NCI-H146 (cell line): ENCODE measurements around the gene RRP7A.
"Not testable (repeated sequence)": the region's sequence is repeated elsewhere in the genome, so short reads cannot be mapped to it uniquely, and the experiment has no call there.

Experiments used
- DNase-seq: peaks from one replicate; lab custom pipeline; 2025; lab: John Stamatoyannopoulos, UW

Gene RRP7A

GRCh38 chr22:42519525-42520401 is at the start of gene RRP7A:
Gene RRP7A, minus strand, starts transcription at chr22:42519796. Its CDS starts 10 bp downstream, at chr22:42519786.
- peak; percentile 51 for DNase-seq

- not testable (repeated sequence) for DNase-seq
Measured at GRCh38 chr22:42567950-42568349, 48.4 kb upstream of the RRP7A start.

GRCh38 chr22:42565956-42566355 is 46.4 kb upstream of the RRP7A start:
- no peak for DNase-seq

GRCh38 chr22:42564699-42565098 is 45.1 kb upstream of the RRP7A start:
- DNase-seq, result no peak

GRCh38 chr22:42563943-42564342 is 44.3 kb upstream of the RRP7A start:
- DNase-seq, result not testable (repeated sequence)

- no peak for DNase-seq
Measured at GRCh38 chr22:42562684-42563083, 43.1 kb upstream of the RRP7A start.

- no peak for DNase-seq
Measured at GRCh38 chr22:42562279-42562678, 42.7 kb upstream of the RRP7A start.

- DNase-seq, result no peak
Measured at GRCh38 chr22:42561856-42562255, 42.3 kb upstream of the RRP7A start.

GRCh38 chr22:42560781-42561180 is 41.2 kb upstream of the RRP7A start:
- peak; percentile 25 for DNase-seq

GRCh38 chr22:42560381-42560780 is 40.8 kb upstream of the RRP7A start:
- no peak for DNase-seq

- DNase-seq, result peak; percentile 78
Measured at GRCh38 chr22:42553475-42554361, 34.1 kb upstream of the RRP7A start, which contains the start of gene SERHL2. Gene SERHL2, plus strand, starts transcription at chr22:42553956. Its CDS starts 65 bp downstream, at chr22:42554021.

GRCh38 chr22:42552294-42552647 is 32.7 kb upstream of the RRP7A start:
- not testable (repeated sequence) for DNase-seq

- DNase-seq, result no peak
Measured at GRCh38 chr22:42549331-42550060, 29.9 kb upstream of the RRP7A start.

- no peak for DNase-seq
Measured at GRCh38 chr22:42548597-42549330, 29.2 kb upstream of the RRP7A start.

GRCh38 chr22:42548126-42548525 is 28.5 kb upstream of the RRP7A start:
- DNase-seq, result not testable (repeated sequence)

- DNase-seq, result no peak
Measured at GRCh38 chr22:42547562-42547961, 28.0 kb upstream of the RRP7A start.

GRCh38 chr22:42544686-42545085 is 25.1 kb upstream of the RRP7A start:
- DNase-seq, result no peak

GRCh38 chr22:42539236-42539771 is 19.7 kb upstream of the RRP7A start:
- not testable (repeated sequence) for DNase-seq

GRCh38 chr22:42537199-42537831 is 17.7 kb upstream of the RRP7A start:
- DNase-seq, result not testable (repeated sequence)

GRCh38 chr22:42536634-42537033 is 17.0 kb upstream of the RRP7A start:
- not testable (repeated sequence) for DNase-seq
